ENCODE results near the gene RANBP9. TPM values are rescaled to one million over a fixed set of nuclear protein-coding genes. Genes with fewer than 3 reads are reported as not detected.

The RANBP9 gene
- total RNA-seq, 2 donors from 2014 or later: 51.6 to 53.8 TPM

- no peak for DNase-seq (ENCODE audit: low spot score)
- no peak overlapping the region for H3K27ac ChIP-seq
- H3K36me3 ChIP-seq: peaks cover 5% of the 10 kb centered on the region
- no peaks in the 10 kb centered on the region for H3K9me3 ChIP-seq
- TF ChIP-seq, protein P1, sequence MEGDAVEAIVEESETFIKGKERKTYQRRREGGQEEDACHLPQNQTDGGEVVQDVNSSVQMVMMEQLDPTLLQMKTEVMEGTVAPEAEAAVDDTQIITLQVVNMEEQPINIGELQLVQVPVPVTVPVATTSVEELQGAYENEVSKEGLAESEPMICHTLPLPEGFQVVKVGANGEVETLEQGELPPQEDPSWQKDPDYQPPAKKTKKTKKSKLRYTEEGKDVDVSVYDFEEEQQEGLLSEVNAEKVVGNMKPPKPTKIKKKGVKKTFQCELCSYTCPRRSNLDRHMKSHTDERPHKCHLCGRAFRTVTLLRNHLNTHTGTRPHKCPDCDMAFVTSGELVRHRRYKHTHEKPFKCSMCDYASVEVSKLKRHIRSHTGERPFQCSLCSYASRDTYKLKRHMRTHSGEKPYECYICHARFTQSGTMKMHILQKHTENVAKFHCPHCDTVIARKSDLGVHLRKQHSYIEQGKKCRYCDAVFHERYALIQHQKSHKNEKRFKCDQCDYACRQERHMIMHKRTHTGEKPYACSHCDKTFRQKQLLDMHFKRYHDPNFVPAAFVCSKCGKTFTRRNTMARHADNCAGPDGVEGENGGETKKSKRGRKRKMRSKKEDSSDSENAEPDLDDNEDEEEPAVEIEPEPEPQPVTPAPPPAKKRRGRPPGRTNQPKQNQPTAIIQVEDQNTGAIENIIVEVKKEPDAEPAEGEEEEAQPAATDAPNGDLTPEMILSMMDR (IDR thresholded peaks at IDR 0.05): no peak
- H3K4me1 ChIP-seq (ENCODE audit: control insufficient read depth in 1 of 2, low read depth in 2 of 2): no peaks in the 10 kb centered on the region
- no peak for ATAC-seq (ENCODE audit: insufficient number of reproducible peaks, low FRiP score, low read depth)
- H3K27me3 ChIP-seq (replicated peaks; ENCODE audit: insufficient read depth): no peaks in the 10 kb centered on the region
- no peak overlapping the region for H3K4me3 ChIP-seq
Observed at GRCh38 chr6:13604546-13605416, 106.9 kb downstream of the RANBP9 start.

GRCh38 chr6:13604135-13604534, 107.5 kb downstream of the RANBP9 start:
- DNase-seq (ENCODE audit: low spot score) (no peak), ATAC-seq (ENCODE audit: insufficient number of reproducible peaks, low FRiP score, low read depth) (no peak)
- H3K36me3 ChIP-seq: peaks cover 5% of the 10 kb centered on the region
- H3K27ac ChIP-seq: no peak overlapping the region
- H3K27me3 ChIP-seq (replicated peaks; ENCODE audit: insufficient read depth): no peaks in the 10 kb centered on the region
- H3K4me3 ChIP-seq: no peak overlapping the region
- no peaks in the 10 kb centered on the region for H3K4me1 ChIP-seq (ENCODE audit: control insufficient read depth in 1 of 2, low read depth in 2 of 2)
- TF ChIP-seq, protein P1 (IDR thresholded peaks at IDR 0.05): no peak
- H3K9me3 ChIP-seq: no peaks in the 10 kb centered on the region

DNA sequence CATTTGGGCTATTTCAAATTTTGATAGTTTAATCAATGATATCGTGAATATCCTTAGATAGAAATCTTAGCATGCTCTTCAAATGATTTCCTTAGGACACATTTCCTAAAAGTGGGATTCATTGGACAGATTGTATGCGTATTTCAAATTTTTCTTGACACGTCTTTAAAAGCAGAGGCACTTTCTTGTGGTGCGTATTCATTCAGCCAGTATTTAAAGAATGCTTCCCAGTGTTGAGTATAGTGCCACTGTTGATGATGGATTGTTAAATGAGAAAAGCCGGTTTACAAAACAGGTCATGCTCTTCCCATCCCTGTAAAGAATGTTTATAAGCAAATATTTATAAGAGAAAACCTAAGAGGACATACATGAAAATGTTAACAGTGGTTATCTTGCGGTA, 111.6 kb downstream of the RANBP9 start:
- Histone ChIP-seq H3K9me3 (no peaks in the 10 kb centered on the region), H3K27me3 (replicated peaks; ENCODE audit: insufficient read depth) (no peaks in the 10 kb centered on the region), H3K4me3 (no peak overlapping the region), H3K36me3 (peaks cover 14% of the 10 kb centered on the region), H3K27ac (no peak overlapping the region), H3K4me1 (ENCODE audit: control insufficient read depth in 1 of 2, low read depth in 2 of 2) (no peaks in the 10 kb centered on the region)
- DNase-seq (ENCODE audit: low spot score): no peak
- TF ChIP-seq, protein P1 (IDR thresholded peaks at IDR 0.05): no peak
- ATAC-seq (ENCODE audit: insufficient number of reproducible peaks, low FRiP score, low read depth): no peak

- Histone ChIP-seq H3K36me3 (peaks cover 15% of the 10 kb centered on the region), H3K27me3 (replicated peaks; ENCODE audit: insufficient read depth) (no peaks in the 10 kb centered on the region), H3K27ac (no peak overlapping the region), H3K4me3 (no peak overlapping the region), H3K4me1 (ENCODE audit: control insufficient read depth in 1 of 2, low read depth in 2 of 2) (no peaks in the 10 kb centered on the region), H3K9me3 (no peaks in the 10 kb centered on the region)
- ATAC-seq (ENCODE audit: insufficient number of reproducible peaks, low FRiP score, low read depth): no peak
- TF ChIP-seq, protein P1 (IDR thresholded peaks at IDR 0.05): no peak
- no peak for DNase-seq (ENCODE audit: low spot score)
Observed at GRCh38 chr6:13597073-13597472, 114.6 kb downstream of the RANBP9 start.

DNA sequence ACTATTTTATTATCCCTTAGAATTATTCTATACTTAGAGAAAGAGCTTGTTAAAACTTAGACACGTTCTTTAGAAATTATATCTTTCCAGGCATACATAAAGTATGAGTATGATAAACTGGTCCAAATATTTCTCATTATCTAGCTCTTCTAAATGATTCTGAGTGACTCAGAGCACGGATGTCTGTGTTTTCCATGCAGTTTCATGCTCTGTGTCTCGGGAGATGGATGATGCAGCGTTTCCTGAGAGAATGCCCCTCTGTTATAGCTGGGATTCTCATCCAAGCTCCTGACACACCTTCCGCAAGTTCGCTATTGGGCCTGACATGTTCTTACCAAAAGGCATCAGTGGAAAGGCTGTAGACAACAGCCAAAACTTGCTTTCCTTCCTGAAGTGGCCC, 117.9 kb downstream of the RANBP9 start:
- Histone ChIP-seq H3K27me3 (replicated peaks; ENCODE audit: insufficient read depth) (no peaks in the 10 kb centered on the region), H3K4me1 (ENCODE audit: control insufficient read depth in 1 of 2, low read depth in 2 of 2) (no peaks in the 10 kb centered on the region), H3K27ac (no peak overlapping the region), H3K9me3 (no peaks in the 10 kb centered on the region), H3K4me3 (no peak overlapping the region), H3K36me3 (peaks cover 7% of the 10 kb centered on the region)
- DNase-seq (ENCODE audit: low spot score) (no peak), ATAC-seq (ENCODE audit: insufficient number of reproducible peaks, low FRiP score, low read depth) (no peak)
- TF ChIP-seq, protein P1 (IDR thresholded peaks at IDR 0.05): no peak
